Measurements from ENCODE around the gene BTN3A1.

- TF ChIP-seq POLR2AphosphoS5 (IDR thresholded peaks at IDR 0.05; ENCODE audit: low read depth, low read length) (peak; percentile 36; the same call in 1 of the 2 replicates), POLR2A (IDR thresholded peaks at IDR 0.05; ENCODE audit: low read depth, low read length) (no peak), TAF1 (IDR thresholded peaks at IDR 0.05; ENCODE audit: borderline replicate concordance, low read depth, low read length) (no peak)
Observed at GRCh38 chr6:26392932-26393636, 9.0 kb upstream of the BTN3A1 start.
